Mesenchymal stem cell (in vitro differentiated cells and primary cell): ENCODE data around the gene ID3.

Source experiments
- DNase-seq: peaks from one replicate; pipeline ENCODE4 v3.0.0-alpha.2; 2013
- H2AFZ ChIP-seq: one replicate; pipeline ENCODE4 v1.6.1; 2013; ENCODE audit warnings: low read depth, mild to moderate bottlenecking, control low read depth, inconsistent platforms, low read length, moderate library complexity
- H2AK5ac ChIP-seq: 2 replicates; pipeline ENCODE4 v1.6.1; 2013; ENCODE audit warnings: low read length, moderate library complexity, mild to moderate bottlenecking, inconsistent platforms; ENCODE audit not compliant: severe bottlenecking
- H2BK120ac ChIP-seq: one replicate; pipeline ENCODE4 v1.6.1; 2013; ENCODE audit warnings: low read depth, mild to moderate bottlenecking, inconsistent platforms, low read length, moderate library complexity
- H2BK12ac ChIP-seq, 2 experiments: one replicate each; pipeline ENCODE4 v1.6.1; 2013; ENCODE audit warnings: inconsistent platforms in 2 of 2, low read length in 2 of 2, mild to moderate bottlenecking in 2 of 2, moderate library complexity in 2 of 2, control low read depth in 1 of 2
- H2BK15ac ChIP-seq: one replicate; pipeline ENCODE4 v1.6.1; 2013; ENCODE audit warnings: mild to moderate bottlenecking, low read depth, inconsistent platforms; ENCODE audit not compliant: poor library complexity, severe bottlenecking
- H2BK5ac ChIP-seq: 2 replicates; pipeline ENCODE4 v1.6.1; 2013; ENCODE audit warnings: low read depth, mild to moderate bottlenecking, low read length, control low read depth, inconsistent platforms; ENCODE audit not compliant: poor library complexity, severe bottlenecking
- H3K14ac ChIP-seq, 2 experiments: one replicate each; pipeline ENCODE4 v1.6.1; 2013; ENCODE audit warnings: inconsistent platforms in 2 of 2, low read length in 2 of 2, control low read depth in 1 of 2, mild to moderate bottlenecking in 1 of 2, moderate library complexity in 1 of 2
- H3K18ac ChIP-seq, 2 experiments: one replicate each; pipeline ENCODE4 v1.6.1; 2013; ENCODE audit warnings: inconsistent platforms in 2 of 2, low read length in 2 of 2, control low read depth in 1 of 2, low read depth in 1 of 2, mild to moderate bottlenecking in 1 of 2
- H3K23ac ChIP-seq, 2 experiments: one replicate each; pipeline ENCODE4 v1.6.1; 2013; ENCODE audit warnings: inconsistent platforms in 2 of 2, low read length in 2 of 2, mild to moderate bottlenecking in 2 of 2, moderate library complexity in 2 of 2, control low read depth in 1 of 2
- H3K27ac ChIP-seq: 2 replicates; pipeline ENCODE4 v1.5.1; 2013; ENCODE audit warnings: mild to moderate bottlenecking, moderate library complexity, low read length, control low read depth, inconsistent platforms; ENCODE audit not compliant: poor library complexity, severe bottlenecking
- H3K27me3 ChIP-seq, 2 experiments: 2 replicates each; pipeline versions ENCODE4 v1.6.1 to v1.7.0; 2013; ENCODE audit warnings: low read length in 2 of 2, mild to moderate bottlenecking in 2 of 2, moderate library complexity in 2 of 2, control low read depth in 1 of 2, inconsistent platforms in 1 of 2; ENCODE audit not compliant: control insufficient read depth in 1 of 2, insufficient read depth in 1 of 2
- H3K36me3 ChIP-seq, 2 experiments: 2 replicates each; pipeline versions ENCODE4 v1.6.1 to v1.7.0; 2013; ENCODE audit warnings: low read length in 2 of 2, control low read depth in 1 of 2, inconsistent platforms in 1 of 2, low read depth in 1 of 2, mild to moderate bottlenecking in 1 of 2; ENCODE audit not compliant: insufficient read depth in 2 of 2, control insufficient read depth in 1 of 2
- H3K4ac ChIP-seq, 2 experiments: one replicate each; pipeline ENCODE4 v1.6.1; 2013; ENCODE audit warnings: inconsistent platforms in 2 of 2, low read length in 2 of 2, mild to moderate bottlenecking in 2 of 2, moderate library complexity in 2 of 2, control low read depth in 1 of 2, low read depth in 1 of 2
- H3K4me1 ChIP-seq: 2 replicates; pipeline ENCODE4 v1.6.1; 2013; ENCODE audit warnings: low read depth, low read length, control low read depth; ENCODE audit not compliant: control insufficient read depth, insufficient read depth
- H3K4me2 ChIP-seq: 2 replicates; pipeline ENCODE4 v1.6.1; 2013; ENCODE audit warnings: low read length, mild to moderate bottlenecking, inconsistent platforms; ENCODE audit not compliant: poor library complexity, severe bottlenecking
- H3K4me3 ChIP-seq, 2 experiments: 2 replicates each; pipeline versions ENCODE4 v1.5.1 to v1.7.0; 2013; ENCODE audit warnings: low read length in 2 of 2, mild to moderate bottlenecking in 2 of 2, control low read depth in 1 of 2, low read depth in 1 of 2; ENCODE audit not compliant: insufficient read depth in 1 of 2
- H3K79me1 ChIP-seq: replicated peaks from 2 replicates; pipeline ENCODE4 v1.6.1; 2013; ENCODE audit warnings: mild to moderate bottlenecking, control low read depth, low read length, inconsistent platforms; ENCODE audit not compliant: poor library complexity, severe bottlenecking
- H3K9ac ChIP-seq: 2 replicates; pipeline ENCODE4 v1.7.0; 2013; ENCODE audit warnings: mild to moderate bottlenecking, low read length, moderate library complexity
- H3K9me3 ChIP-seq: 2 replicates; pipeline ENCODE4 v1.7.0; 2013; ENCODE audit warnings: mild to moderate bottlenecking, low read length; ENCODE audit not compliant: control insufficient read depth
- H4K8ac ChIP-seq: one replicate; pipeline ENCODE4 v1.6.1; 2013; ENCODE audit warnings: inconsistent platforms, mild to moderate bottlenecking, low read length, moderate library complexity
- H4K91ac ChIP-seq: one replicate; pipeline ENCODE4 v1.6.1; 2013; ENCODE audit warnings: mild to moderate bottlenecking, low read length, inconsistent platforms
- WGBS: methylation state at CpG from one replicate; pipeline ENCODE4 v1.1.7; 2013; ENCODE audit warnings: mixed read lengths; 5-methylcytosine and 5-hydroxymethylcytosine counted together

ID3 gene

GRCh38 chr1:23555986-23556634, 3.2 kb downstream of the ID3 start:
- H2BK15ac ChIP-seq = no peak overlapping the region
- H2BK120ac ChIP-seq = no peak overlapping the region
- no peak overlapping the region for H2BK5ac ChIP-seq
- no peaks in the 10 kb centered on the region for H3K9me3 ChIP-seq
- no peak overlapping the region for H2AFZ ChIP-seq
- H3K23ac ChIP-seq = no peak overlapping the region
- peak overlapping the region; percentile 40 to 90 for H3K18ac ChIP-seq
- H3K27ac ChIP-seq = no peak overlapping the region
- peak overlapping the region; percentile 97 for H3K9ac ChIP-seq
- peak overlapping the region in 1 of 2 experiments; percentile 4 for H3K14ac ChIP-seq
- H3K4ac ChIP-seq = peak overlapping the region in 1 of 2 experiments; percentile 90
- H3K4me1 ChIP-seq = peaks cover 31% of the 10 kb centered on the region
- H2BK12ac ChIP-seq = peak overlapping the region; percentile 15 to 64
- 3% methylated on average over 9 of the region's 9 CpGs for WGBS
- H2AK5ac ChIP-seq = peak overlapping the region; percentile 71
- peak overlapping the region; percentile 29 for H4K8ac ChIP-seq
- H4K91ac ChIP-seq = no peak overlapping the region
- H3K27me3 ChIP-seq = peaks cover 0 to 21% of the 10 kb centered on the region in 2 experiments
- no peaks in the 10 kb centered on the region for H3K36me3 ChIP-seq
- peak overlapping the region in 1 of 2 experiments; percentile 84 for H3K4me3 ChIP-seq
- no peak overlapping the region for H3K4me2 ChIP-seq
- H3K79me1 ChIP-seq = peaks cover 3% of the 10 kb centered on the region
- DNase-seq = peak; percentile 93

DNA sequence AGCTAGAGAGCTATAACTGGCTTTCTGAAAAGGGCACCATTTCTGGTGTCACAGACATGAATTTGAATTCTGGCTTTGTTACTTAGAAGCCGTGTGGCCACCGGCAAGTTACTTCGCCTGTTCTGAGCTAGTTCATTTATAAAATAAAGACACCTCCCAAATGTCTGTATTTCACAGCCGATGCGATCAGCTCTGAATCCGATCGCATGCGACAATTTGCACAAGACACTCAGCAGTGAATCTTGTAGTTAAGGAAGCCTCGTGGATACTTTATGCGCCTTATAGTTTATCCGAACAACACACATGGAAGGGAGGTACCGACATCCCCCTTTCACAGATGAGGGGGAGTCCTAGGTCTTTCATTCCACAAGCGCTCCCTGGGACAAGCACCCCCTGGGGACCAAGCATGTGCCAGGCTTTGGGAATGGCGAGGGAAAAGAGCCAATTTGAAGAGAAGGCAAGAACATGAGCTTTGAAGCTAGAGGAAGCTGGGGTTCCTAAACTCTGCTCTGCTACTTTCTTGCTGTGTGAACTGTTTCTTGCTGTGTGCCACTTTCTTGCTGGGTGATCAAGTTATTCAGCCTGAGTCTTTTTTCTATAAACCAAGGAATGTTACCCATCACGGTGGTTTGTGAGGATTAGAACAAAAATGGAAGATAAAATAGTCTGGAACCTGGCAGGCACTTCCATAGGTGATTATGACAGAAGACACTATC, 3.9 kb downstream of the ID3 start:
- Histone ChIP-seq H3K4me2 (peak overlapping the region; percentile 83), H2AFZ (no peak overlapping the region), H3K4ac (peak overlapping the region in 1 of 2 experiments; percentile 90), H3K9me3 (no peaks in the 10 kb centered on the region), H3K36me3 (no peaks in the 10 kb centered on the region), H2BK120ac (peak overlapping the region; percentile 74), H3K4me3 (peak overlapping the region; percentile 47 to 84), H4K91ac (peak overlapping the region; percentile 72), H4K8ac (no peak overlapping the region), H2BK15ac (no peak overlapping the region), H3K14ac (peak overlapping the region in 1 of 2 experiments; percentile 63), H3K27me3 (peaks cover 0 to 28% of the 10 kb centered on the region in 2 experiments), H3K27ac (peak overlapping the region; percentile 51), H2BK5ac (no peak overlapping the region), H3K4me1 (peaks cover 31% of the 10 kb centered on the region), H2AK5ac (peak overlapping the region; percentile 40), H3K23ac (no peak overlapping the region), H3K79me1 (peaks cover 3% of the 10 kb centered on the region), H3K9ac (peak overlapping the region; percentile 97), H2BK12ac (peak overlapping the region in 1 of 2 experiments; percentile 65), H3K18ac (peak overlapping the region; percentile 85 to 90)
- peak; percentile 87 for DNase-seq
- WGBS = 7% methylated on average over 14 of the region's 15 CpGs

DNA sequence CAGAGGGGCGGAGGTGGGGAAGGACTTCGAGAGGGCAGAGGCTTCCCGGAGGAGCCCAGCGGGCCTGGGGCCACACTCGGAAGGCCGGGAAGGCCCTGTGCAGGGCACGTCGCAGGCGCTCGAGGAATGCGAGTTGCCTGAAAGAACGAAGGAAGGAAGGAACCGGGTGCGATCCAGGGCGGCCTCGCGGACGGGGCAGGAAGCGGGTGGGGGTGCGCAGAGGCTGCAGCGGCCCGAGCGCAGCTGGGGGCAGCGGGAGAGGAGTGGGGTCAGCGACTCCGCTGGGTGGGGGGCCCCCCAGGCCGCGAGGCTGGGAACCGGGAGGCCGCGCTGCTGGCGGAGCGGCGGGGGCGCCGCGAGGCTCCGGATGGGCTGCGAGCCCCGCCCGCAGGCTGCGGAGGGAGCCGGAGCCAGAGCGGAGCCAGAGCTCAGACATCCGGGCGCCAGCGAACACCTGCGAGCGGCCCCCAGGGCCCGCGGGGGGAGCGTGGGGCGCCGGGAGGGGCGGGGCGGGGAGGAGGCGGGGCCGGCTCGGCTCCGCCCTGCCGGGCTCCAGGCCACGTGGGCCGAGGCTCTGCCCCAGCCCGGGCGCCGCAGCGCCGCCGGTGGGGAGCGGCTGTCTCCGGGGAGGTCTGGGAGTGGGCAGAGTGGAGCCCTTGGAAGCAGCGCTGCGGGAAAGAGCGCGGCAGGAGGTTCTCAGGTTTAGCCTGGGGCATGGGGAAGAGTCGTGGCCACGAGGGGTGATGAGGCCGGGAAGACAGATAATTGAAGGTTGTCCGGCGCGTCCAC, 4.6 kb downstream of the ID3 start:
- peak overlapping the region; percentile 89 for H4K8ac ChIP-seq
- H3K4me2 ChIP-seq = peak overlapping the region; percentile 83
- under 1% methylated on average over 65 of the region's 81 CpGs for WGBS
- H2AFZ ChIP-seq = peak overlapping the region; percentile 36
- peak overlapping the region; percentile 97 for H3K9ac ChIP-seq
- no peak overlapping the region for H3K23ac ChIP-seq
- H3K4me1 ChIP-seq = peaks cover 31% of the 10 kb centered on the region
- peak; percentile 94 for DNase-seq
- peaks cover 3% of the 10 kb centered on the region for H3K79me1 ChIP-seq
- peak overlapping the region in 1 of 2 experiments; percentile 63 for H3K14ac ChIP-seq
- peak overlapping the region; percentile 98 for H2BK120ac ChIP-seq
- H3K27me3 ChIP-seq = peaks cover 0 to 29% of the 10 kb centered on the region in 2 experiments
- H2BK12ac ChIP-seq = peak overlapping the region; percentile 81 to 95
- H3K18ac ChIP-seq = peak overlapping the region; percentile 93 to 96
- H2BK15ac ChIP-seq = peak overlapping the region; percentile 87
- peak overlapping the region; percentile 88 to 90 for H3K4ac ChIP-seq
- peak overlapping the region; percentile 52 to 84 for H3K4me3 ChIP-seq
- H3K9me3 ChIP-seq = no peaks in the 10 kb centered on the region
- H4K91ac ChIP-seq = peak overlapping the region; percentile 72
- peak overlapping the region; percentile 22 for H2BK5ac ChIP-seq
- peak overlapping the region; percentile 51 for H3K27ac ChIP-seq
- H2AK5ac ChIP-seq = no peak overlapping the region
- H3K36me3 ChIP-seq = no peaks in the 10 kb centered on the region
